HepG2 (cell line): Measurements from ENCODE around the gene CDC42EP1. TPM values are rescaled to one million over a fixed set of nuclear protein-coding genes. Genes with fewer than 3 reads are reported as not detected.

ENCODE experiments used
- ELF1 ChIP-seq: sonication (generic); formaldehyde crosslinking; IDR thresholded peaks from 2 replicates; pipeline ENCODE4 v1.4.0; 2020; ENCODE audit warnings: missing genetic modification reagents
- HOXA7 ChIP-seq: sonication (generic); formaldehyde crosslinking; IDR thresholded peaks from 2 replicates; pipeline ENCODE4 v1.8.1; 2022; ENCODE audit warnings: mild to moderate bottlenecking, missing genetic modification reagents, moderate library complexity
- MAZ ChIP-seq, 2 experiments: sonication (generic) in 1 of 2; formaldehyde crosslinking in 1 of 2; IDR thresholded peaks; 2 replicates each; pipeline versions ENCODE4 v1.5.0 to v1.6.1; 2012 to 2020; ENCODE audit warnings: low read depth in 2 of 2, mild to moderate bottlenecking in 2 of 2, borderline replicate concordance in 1 of 2, improper control_type of control experiment in 1 of 2, low read length in 1 of 2, missing genetic modification reagents in 1 of 2, moderate library complexity in 1 of 2
- SAP130 ChIP-seq: IDR thresholded peaks from 2 replicates; pipeline ENCODE4 v1.6.1; 2016; ENCODE audit warnings: low read depth
- U2AF2 ChIP-seq: fragments of 200-400 bp; formaldehyde crosslinking; IDR thresholded peaks from 2 replicates; pipeline ENCODE4 v1.6.1; 2017; ENCODE audit warnings: low read depth, mild to moderate bottlenecking, low read length
- ZNF136 ChIP-seq: sonication (generic); formaldehyde crosslinking; IDR thresholded peaks from 2 replicates; pipeline ENCODE4 v1.8.1; 2022; ENCODE audit warnings: low read depth, mild to moderate bottlenecking, moderate library complexity, missing genetic modification reagents
- ZNF382 ChIP-seq: sonication (generic); formaldehyde crosslinking; IDR thresholded peaks from 2 replicates; pipeline ENCODE4 v1.5.0; 2020; ENCODE audit warnings: missing genetic modification reagents, mild to moderate bottlenecking, borderline replicate concordance
- ZNF431 ChIP-seq: sonication (generic); formaldehyde crosslinking; IDR thresholded peaks from 2 replicates; pipeline ENCODE4 v1.9.0; 2022; ENCODE audit warnings: missing genetic modification reagents, low read depth, mild to moderate bottlenecking, borderline replicate concordance
- ZNF747 ChIP-seq: sonication (generic); formaldehyde crosslinking; IDR thresholded peaks from 2 replicates; pipeline ENCODE4 v1.8.1; 2023; ENCODE audit warnings: missing genetic modification reagents, mild to moderate bottlenecking, borderline replicate concordance
- ZNF816 ChIP-seq: sonication (generic); formaldehyde crosslinking; IDR thresholded peaks from 2 replicates; pipeline ENCODE4 v1.8.0; 2022; ENCODE audit warnings: missing genetic modification reagents, mild to moderate bottlenecking, borderline replicate concordance
- polyA plus RNA-seq, 8 experiments: library from polyadenylated mRNA; depleted of rRNA in 3 of 8; stranded (reverse) in 7 of 8; unstranded in 1 of 8; fragments of >200 nt; fragmentation: Illumina TruSeq in 4 of 8; extraction: Trizol in 4 of 8; gene quantifications; 2 replicates each; pipeline versions ENCODE4 v1.2.1 to v1.2.3, GENCODE V29; 2011 to 2016; ENCODE audit warnings: low read depth in 4 of 8, missing spikeins in 1 of 8, mixed read lengths in 1 of 8; ENCODE audit not compliant: insufficient read depth in 1 of 8
- total RNA-seq, 5 experiments: library from RNA; depleted of rRNA; stranded (reverse); fragments of >200 nt; fragmentation: Illumina TruSeq; extraction: Trizol; gene quantifications; 2 replicates each; pipeline ENCODE4 v1.2.3, GENCODE V29; 2016; ENCODE audit warnings: low read depth in 1 of 5
- TF ChIP-seq, protein P1 (sequence below): sonication (generic); formaldehyde crosslinking; IDR thresholded peaks from 2 replicates; pipeline ENCODE4 v1.4.0; 2020; ENCODE audit warnings: mild to moderate bottlenecking, missing genetic modification reagents
- TF ChIP-seq, protein P2 (sequence below): sonication (generic); formaldehyde crosslinking; IDR thresholded peaks from 2 replicates; pipeline ENCODE4 v1.4.0; 2020; ENCODE audit warnings: missing genetic modification reagents
- TF ChIP-seq, protein P3 (sequence below): sonication (generic); formaldehyde crosslinking; IDR thresholded peaks from 2 replicates; pipeline ENCODE4 v1.4.0; 2020; ENCODE audit warnings: missing genetic modification reagents
- TF ChIP-seq, protein P4 (sequence below): sonication (generic); formaldehyde crosslinking; IDR thresholded peaks from 2 replicates; pipeline ENCODE4 v1.9.0; 2021; ENCODE audit warnings: mild to moderate bottlenecking, missing genetic modification reagents

The CDC42EP1 gene
- total and polyA plus RNA-seq, 2 of the 13 experiments (the other 11 are each of a cell fraction or from before 2014, with no cell fraction given): 17.1 to 29.5 TPM

DNA sequence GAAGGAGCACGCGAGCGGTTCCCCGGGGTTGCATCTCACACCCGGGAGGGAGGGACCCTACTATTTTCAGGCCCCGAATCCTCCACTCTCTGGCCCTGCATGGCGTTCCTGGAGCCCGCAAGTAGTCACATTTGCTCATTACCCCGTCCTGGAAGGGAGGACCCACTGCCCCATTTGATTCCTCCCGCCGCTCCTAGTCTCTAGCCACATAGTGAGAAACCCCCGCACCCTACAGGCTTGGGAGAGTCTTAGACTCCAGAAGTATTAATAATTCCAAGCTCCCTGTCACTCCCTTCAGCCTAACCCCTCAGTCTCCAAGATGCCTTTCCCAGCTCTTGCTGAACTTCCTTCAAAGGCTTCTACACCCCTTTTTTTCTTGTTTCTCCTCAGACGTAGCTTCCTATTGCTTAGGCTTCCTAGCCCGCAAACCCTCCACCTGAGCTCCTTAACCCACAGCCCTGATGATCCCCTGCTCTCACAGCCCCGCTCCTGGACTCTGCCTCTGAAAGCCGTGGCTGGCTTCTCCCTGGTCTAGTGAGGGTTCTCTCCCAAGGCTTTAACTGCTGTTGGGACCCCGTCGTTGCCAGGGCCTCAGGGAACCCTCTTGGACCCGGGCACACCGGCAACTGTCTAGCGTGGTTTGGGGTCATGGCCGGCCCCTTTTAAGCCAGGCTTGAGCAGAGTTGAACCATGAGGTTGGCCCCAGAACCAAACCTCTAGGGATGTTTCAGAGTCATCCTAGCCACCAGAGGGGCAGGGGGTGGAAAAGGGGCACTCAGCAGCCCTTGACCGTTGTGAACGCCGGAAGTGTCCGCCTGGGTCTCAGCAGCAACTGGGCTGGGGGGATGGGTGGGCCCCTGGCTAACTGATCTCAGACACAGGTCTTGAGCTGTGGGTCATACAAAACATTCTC is 49.2 kb downstream of the CDC42EP1 start (continued):
- TF ChIP-seq, protein P1, sequence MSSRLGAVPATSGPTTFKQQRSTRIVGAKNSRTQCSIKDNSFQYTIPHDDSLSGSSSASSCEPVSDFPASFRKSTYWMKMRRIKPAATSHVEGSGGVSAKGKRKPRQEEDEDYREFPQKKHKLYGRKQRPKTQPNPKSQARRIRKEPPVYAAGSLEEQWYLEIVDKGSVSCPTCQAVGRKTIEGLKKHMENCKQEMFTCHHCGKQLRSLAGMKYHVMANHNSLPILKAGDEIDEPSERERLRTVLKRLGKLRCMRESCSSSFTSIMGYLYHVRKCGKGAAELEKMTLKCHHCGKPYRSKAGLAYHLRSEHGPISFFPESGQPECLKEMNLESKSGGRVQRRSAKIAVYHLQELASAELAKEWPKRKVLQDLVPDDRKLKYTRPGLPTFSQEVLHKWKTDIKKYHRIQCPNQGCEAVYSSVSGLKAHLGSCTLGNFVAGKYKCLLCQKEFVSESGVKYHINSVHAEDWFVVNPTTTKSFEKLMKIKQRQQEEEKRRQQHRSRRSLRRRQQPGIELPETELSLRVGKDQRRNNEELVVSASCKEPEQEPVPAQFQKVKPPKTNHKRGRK (CRISPR knock-in tag): no peak
- TF ChIP-seq, protein P2, sequence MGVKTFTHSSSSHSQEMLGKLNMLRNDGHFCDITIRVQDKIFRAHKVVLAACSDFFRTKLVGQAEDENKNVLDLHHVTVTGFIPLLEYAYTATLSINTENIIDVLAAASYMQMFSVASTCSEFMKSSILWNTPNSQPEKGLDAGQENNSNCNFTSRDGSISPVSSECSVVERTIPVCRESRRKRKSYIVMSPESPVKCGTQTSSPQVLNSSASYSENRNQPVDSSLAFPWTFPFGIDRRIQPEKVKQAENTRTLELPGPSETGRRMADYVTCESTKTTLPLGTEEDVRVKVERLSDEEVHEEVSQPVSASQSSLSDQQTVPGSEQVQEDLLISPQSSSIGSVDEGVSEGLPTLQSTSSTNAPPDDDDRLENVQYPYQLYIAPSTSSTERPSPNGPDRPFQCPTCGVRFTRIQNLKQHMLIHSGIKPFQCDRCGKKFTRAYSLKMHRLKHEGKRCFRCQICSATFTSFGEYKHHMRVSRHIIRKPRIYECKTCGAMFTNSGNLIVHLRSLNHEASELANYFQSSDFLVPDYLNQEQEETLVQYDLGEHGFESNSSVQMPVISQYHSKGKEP: no peak
- peak; percentile 41; the same call in 1 of the 2 replicates for TF ChIP-seq ZNF747 (CRISPR knock-in tag)
- TF ChIP-seq ZNF431: 0 out of 2 replicates have a peak, but pooled peaks have one; percentile 42
- no peak for TF ChIP-seq HOXA7 (CRISPR knock-in tag)
- no peak for TF ChIP-seq U2AF2
- TF ChIP-seq, protein P3, sequence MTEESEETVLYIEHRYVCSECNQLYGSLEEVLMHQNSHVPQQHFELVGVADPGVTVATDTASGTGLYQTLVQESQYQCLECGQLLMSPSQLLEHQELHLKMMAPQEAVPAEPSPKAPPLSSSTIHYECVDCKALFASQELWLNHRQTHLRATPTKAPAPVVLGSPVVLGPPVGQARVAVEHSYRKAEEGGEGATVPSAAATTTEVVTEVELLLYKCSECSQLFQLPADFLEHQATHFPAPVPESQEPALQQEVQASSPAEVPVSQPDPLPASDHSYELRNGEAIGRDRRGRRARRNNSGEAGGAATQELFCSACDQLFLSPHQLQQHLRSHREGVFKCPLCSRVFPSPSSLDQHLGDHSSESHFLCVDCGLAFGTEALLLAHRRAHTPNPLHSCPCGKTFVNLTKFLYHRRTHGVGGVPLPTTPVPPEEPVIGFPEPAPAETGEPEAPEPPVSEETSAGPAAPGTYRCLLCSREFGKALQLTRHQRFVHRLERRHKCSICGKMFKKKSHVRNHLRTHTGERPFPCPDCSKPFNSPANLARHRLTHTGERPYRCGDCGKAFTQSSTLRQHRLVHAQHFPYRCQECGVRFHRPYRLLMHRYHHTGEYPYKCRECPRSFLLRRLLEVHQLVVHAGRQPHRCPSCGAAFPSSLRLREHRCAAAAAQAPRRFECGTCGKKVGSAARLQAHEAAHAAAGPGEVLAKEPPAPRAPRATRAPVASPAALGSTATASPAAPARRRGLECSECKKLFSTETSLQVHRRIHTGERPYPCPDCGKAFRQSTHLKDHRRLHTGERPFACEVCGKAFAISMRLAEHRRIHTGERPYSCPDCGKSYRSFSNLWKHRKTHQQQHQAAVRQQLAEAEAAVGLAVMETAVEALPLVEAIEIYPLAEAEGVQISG: peak; percentile 79
- TF ChIP-seq ZNF136: peak; percentile 52; the same call in 1 of the 2 replicates
- no peak for TF ChIP-seq MAZ (IDR thresholded peaks at IDR 0.05; ENCODE audit: borderline replicate concordance, low read depth, low read length)
- TF ChIP-seq MAZ (CRISPR knock-in tag; IDR thresholded peaks at IDR 0.05; ENCODE audit: low read depth): no peak
- peak; percentile 61 for TF ChIP-seq SAP130 (CRISPR knock-in tag)
- TF ChIP-seq ZNF382 (CRISPR knock-in tag): no peak
- 0 out of 2 replicates have a peak, but pooled peaks have one; percentile 21 for TF ChIP-seq ZNF816
- TF ChIP-seq, protein P4, sequence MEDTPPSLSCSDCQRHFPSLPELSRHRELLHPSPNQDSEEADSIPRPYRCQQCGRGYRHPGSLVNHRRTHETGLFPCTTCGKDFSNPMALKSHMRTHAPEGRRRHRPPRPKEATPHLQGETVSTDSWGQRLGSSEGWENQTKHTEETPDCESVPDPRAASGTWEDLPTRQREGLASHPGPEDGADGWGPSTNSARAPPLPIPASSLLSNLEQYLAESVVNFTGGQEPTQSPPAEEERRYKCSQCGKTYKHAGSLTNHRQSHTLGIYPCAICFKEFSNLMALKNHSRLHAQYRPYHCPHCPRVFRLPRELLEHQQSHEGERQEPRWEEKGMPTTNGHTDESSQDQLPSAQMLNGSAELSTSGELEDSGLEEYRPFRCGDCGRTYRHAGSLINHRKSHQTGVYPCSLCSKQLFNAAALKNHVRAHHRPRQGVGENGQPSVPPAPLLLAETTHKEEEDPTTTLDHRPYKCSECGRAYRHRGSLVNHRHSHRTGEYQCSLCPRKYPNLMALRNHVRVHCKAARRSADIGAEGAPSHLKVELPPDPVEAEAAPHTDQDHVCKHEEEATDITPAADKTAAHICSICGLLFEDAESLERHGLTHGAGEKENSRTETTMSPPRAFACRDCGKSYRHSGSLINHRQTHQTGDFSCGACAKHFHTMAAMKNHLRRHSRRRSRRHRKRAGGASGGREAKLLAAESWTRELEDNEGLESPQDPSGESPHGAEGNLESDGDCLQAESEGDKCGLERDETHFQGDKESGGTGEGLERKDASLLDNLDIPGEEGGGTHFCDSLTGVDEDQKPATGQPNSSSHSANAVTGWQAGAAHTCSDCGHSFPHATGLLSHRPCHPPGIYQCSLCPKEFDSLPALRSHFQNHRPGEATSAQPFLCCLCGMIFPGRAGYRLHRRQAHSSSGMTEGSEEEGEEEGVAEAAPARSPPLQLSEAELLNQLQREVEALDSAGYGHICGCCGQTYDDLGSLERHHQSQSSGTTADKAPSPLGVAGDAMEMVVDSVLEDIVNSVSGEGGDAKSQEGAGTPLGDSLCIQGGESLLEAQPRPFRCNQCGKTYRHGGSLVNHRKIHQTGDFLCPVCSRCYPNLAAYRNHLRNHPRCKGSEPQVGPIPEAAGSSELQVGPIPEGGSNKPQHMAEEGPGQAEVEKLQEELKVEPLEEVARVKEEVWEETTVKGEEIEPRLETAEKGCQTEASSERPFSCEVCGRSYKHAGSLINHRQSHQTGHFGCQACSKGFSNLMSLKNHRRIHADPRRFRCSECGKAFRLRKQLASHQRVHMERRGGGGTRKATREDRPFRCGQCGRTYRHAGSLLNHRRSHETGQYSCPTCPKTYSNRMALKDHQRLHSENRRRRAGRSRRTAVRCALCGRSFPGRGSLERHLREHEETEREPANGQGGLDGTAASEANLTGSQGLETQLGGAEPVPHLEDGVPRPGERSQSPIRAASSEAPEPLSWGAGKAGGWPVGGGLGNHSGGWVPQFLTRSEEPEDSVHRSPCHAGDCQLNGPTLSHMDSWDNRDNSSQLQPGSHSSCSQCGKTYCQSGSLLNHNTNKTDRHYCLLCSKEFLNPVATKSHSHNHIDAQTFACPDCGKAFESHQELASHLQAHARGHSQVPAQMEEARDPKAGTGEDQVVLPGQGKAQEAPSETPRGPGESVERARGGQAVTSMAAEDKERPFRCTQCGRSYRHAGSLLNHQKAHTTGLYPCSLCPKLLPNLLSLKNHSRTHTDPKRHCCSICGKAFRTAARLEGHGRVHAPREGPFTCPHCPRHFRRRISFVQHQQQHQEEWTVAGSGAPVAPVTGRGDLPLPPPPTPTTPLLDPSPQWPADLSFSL (CRISPR knock-in tag): no peak
- peak; percentile 35; the same call in 1 of the 2 replicates for TF ChIP-seq ELF1 (CRISPR knock-in tag)
